GM06990 (cell line): ENCODE results near the gene PALLD.

ENCODE experiments used
- DNase-seq: peaks from one replicate; pipeline ENCODE4 v3.0.0-alpha.2; 2011; ENCODE audit not compliant: insufficient read length; ENCODE audit errors: extremely low read depth
- H3K27me3 ChIP-seq: replicated peaks from 2 replicates; pipeline ENCODE4 v1.6.0; 2011; ENCODE audit warnings: low read length; ENCODE audit not compliant: control insufficient read depth, insufficient read depth
- H3K36me3 ChIP-seq: 2 replicates; pipeline ENCODE4 v1.5.1; 2011; ENCODE audit warnings: low read length; ENCODE audit not compliant: control insufficient read depth, insufficient read depth
- H3K4me3 ChIP-seq: replicated peaks from 2 replicates; pipeline ENCODE4 v1.5.1; 2011; ENCODE audit warnings: low read depth, mild to moderate bottlenecking, control low read depth, low read length
- TF ChIP-seq, protein P1 (sequence below): IDR thresholded peaks from 2 replicates; pipeline ENCODE4 v1.5.1; 2011; ENCODE audit warnings: low read length, control low read depth, mild to moderate bottlenecking, inconsistent platforms; ENCODE audit not compliant: insufficient read depth, poor library complexity, severe bottlenecking

The PALLD gene

DNA sequence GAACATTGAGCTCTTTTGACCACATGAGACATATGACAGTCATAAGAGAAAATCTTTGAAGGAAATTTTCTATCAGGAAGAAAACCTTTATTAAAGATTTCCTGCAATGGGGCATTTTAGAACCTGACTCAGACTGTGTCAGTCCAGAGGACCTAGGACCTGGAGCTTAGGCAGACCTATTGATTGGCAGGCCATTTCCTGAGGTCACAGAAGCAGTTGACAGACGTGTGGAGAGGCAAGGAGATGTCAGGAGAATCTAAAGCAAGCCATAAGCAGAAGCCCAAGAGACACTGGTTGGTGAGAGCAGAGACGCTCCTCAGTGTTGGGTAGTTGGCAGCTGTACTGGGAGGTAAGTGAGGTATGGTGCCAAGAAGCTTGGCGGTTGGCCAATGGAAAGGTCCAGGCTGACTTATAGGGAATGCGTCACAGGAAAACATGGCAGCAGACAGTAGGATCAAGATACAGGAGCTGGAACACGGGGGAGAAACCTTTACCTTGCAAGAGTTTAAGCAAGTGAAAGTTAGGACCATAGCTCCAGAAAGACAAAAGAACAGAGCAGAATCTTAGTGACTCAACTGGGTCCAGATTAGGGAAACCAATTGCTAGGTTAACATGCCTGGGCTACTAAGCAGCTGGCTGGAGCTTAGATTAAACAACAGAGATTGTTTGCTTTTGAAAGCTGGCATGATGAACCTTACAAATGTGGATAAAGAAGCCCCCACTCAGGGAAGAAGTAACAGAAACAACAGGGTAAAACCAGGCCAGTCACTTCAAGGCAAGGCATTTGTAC, 18.6 kb downstream of the PALLD start:
- H3K27me3 ChIP-seq = no peaks in the 10 kb centered on the region
- TF ChIP-seq, protein P1, sequence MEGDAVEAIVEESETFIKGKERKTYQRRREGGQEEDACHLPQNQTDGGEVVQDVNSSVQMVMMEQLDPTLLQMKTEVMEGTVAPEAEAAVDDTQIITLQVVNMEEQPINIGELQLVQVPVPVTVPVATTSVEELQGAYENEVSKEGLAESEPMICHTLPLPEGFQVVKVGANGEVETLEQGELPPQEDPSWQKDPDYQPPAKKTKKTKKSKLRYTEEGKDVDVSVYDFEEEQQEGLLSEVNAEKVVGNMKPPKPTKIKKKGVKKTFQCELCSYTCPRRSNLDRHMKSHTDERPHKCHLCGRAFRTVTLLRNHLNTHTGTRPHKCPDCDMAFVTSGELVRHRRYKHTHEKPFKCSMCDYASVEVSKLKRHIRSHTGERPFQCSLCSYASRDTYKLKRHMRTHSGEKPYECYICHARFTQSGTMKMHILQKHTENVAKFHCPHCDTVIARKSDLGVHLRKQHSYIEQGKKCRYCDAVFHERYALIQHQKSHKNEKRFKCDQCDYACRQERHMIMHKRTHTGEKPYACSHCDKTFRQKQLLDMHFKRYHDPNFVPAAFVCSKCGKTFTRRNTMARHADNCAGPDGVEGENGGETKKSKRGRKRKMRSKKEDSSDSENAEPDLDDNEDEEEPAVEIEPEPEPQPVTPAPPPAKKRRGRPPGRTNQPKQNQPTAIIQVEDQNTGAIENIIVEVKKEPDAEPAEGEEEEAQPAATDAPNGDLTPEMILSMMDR = no peak
- DNase-seq = no peak
- H3K36me3 ChIP-seq = no peaks in the 10 kb centered on the region
- H3K4me3 ChIP-seq = no peak overlapping the region

DNA sequence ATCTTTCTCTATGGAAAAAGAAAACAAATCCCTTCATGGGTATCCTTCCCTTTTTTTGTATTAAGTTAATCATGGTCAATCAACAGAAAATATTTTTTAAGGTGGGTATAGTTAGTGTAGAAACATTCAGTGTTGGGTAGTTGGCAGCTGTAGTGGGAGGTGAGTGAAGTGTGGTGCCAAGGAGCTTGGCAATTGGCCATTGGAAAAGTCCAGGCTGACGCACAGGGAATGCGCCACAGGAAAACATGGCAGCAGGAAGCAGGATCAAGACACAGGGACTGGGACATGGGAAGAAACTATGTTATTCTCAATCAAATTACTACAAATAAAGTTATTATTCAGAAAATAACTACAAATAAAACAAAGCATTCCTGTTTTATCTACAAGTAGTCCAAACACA, 20.0 kb downstream of the PALLD start:
- no peak for DNase-seq
- Histone ChIP-seq H3K27me3 (no peaks in the 10 kb centered on the region), H3K36me3 (no peaks in the 10 kb centered on the region), H3K4me3 (no peak overlapping the region)
- TF ChIP-seq, protein P1 = no peak

DNA sequence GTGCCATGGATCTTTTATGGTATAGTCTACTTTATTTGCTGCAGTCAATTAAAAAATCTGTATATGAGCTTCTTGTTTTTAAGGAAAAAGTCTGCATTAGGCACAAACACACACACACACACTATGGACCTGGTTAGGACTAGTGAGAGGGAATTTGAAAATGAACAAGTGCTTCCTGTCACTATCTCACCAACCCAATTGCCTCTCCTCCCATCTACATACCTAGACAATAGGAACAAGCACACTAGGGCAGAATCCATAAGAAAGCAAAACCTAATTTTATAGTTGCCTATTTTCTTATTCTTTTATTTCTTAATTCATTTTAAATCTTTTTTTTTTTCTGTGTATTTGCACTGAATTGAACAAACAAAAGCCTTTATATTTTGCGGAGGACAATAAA, 22.7 kb downstream of the PALLD start:
- no peaks in the 10 kb centered on the region for H3K36me3 ChIP-seq
- DNase-seq = no peak
- H3K27me3 ChIP-seq = no peaks in the 10 kb centered on the region
- TF ChIP-seq, protein P1 = no peak
- no peak overlapping the region for H3K4me3 ChIP-seq

DNA sequence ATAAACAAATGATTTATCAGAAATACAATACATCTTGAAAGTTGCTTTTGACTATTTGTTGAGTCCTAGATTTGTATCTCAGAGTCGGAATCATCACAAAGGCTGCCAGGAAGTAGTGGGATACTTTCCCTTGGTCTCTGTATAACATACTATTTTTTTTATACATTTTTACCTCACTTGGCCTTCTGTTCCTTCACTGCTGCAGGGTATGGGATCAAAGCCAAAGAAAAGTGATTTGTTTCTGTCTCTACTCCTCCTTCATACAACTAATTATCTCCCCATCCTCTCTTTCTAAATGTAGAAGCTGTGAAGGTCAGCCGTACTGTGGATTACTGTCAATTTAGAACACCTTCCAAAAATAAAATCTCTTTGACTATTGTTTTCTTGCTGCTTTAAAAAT, 24.9 kb downstream of the PALLD start:
- no peak for DNase-seq
- Histone ChIP-seq H3K27me3 (no peaks in the 10 kb centered on the region), H3K4me3 (no peak overlapping the region), H3K36me3 (no peaks in the 10 kb centered on the region)
- TF ChIP-seq, protein P1 = no peak

DNA sequence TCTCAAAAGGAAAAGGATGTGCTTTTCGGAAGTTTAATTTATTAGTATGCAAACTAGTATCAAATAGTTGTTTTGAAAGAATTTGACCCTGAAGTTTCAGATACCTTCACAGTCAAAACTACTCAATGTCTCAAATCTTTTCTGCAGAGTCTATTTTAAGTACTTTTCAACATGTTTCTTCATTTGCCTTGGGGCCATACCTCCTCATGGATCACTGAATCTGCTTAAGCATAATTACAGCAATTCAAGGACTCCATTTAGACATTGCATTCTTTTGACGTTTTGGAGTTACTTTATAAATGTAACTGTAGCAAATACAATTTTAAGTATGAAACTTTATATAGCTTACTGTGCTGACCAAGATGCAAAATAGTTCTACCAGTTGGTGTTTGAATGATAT, 25.5 kb downstream of the PALLD start:
- Histone ChIP-seq H3K36me3 (no peaks in the 10 kb centered on the region), H3K27me3 (no peaks in the 10 kb centered on the region), H3K4me3 (no peak overlapping the region)
- TF ChIP-seq, protein P1 = no peak
- no peak for DNase-seq
